Measurements from ENCODE around the gene LGALS9.

The LGALS9 gene

DNA sequence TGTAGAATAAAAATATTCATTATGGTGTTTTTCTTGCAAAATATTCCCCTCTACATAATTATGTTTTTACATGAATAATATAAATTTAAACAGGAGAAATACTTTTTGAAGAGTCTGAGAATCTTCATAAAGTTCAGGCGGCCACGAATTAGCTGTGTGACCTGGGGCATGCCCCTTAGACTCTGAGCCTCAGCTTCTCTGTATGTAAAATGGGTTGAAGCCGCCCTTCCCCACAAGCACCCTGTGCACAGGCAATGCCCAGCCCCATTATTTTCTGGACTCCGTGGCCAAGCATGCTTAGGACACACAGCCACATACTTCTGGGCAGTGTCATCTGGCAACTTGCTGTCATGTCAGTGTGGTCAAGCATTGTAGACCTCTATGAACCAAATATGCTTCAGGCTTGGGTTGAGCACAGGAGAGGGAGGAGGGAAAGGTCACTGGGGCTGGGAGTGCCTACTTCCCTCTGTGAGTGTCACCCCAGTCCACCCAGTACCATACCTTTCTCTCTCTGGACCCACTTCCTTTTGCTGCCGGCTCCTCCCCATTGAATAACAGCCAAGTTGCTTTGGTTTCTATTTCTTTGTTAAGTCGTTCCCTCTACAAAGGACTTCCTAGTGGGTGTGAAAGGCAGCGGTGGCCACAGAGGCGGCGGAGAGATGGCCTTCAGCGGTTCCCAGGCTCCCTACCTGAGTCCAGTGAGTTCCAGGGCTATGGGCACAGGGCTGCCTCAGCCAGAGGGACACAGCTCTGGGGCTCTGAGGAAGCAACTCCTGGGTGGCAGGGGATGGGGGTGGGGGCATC, at the start of gene LGALS9:
Gene LGALS9 (plus strand): TSS at position 582 of the 804 bp plus-strand sequence. CDS start 78 bp downstream, at position 660.
- DNase-seq (ENCODE audit: low spot score): peak; percentile 52

DNA sequence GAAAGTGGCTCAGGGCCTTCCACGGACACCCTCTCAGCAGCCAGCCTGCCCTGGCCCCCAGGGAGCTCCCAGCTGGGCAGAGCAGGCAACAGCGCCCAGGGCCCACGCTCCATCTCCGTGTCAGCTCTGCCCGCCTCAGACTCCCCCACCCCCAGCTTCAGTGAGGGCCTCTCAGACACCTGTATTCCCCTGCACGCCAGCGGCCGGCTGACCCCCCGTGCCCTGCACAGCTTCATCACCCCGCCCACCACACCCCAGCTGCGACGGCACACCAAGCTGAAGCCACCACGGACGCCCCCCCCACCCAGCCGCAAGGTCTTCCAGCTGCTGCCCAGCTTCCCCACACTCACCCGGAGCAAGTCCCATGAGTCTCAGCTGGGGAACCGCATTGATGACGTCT, 48.3 kb upstream of the LGALS9 start:
- DNase-seq (ENCODE audit: low spot score): no peak

DNA sequence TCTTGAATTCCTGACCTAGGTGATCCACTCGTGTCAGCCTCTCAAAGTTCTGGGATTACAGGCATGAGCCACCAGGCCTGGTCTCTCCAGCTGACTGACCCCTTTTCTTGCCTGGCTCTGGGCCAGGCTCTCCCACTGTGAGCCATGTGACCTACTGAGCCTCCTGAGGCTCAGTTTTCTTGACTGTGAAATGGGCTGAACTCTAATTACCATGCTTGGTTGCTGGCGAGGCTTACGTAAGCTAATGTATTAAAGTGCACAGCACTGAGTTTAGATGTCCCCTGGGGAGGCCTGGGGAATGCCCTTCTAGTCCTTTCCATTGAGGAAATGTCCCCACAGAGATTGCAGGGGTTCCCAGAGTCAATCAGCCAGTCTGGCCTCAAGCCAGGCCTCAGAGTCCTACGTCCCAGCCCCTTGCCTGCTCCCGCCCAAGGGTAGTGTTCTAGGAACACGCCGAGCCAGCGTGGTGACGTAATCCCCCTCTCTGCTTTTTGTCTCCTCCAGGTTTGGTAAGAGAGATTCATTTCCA, 45.8 kb upstream of the LGALS9 start:
- no peak for DNase-seq (ENCODE audit: low spot score)

DNA sequence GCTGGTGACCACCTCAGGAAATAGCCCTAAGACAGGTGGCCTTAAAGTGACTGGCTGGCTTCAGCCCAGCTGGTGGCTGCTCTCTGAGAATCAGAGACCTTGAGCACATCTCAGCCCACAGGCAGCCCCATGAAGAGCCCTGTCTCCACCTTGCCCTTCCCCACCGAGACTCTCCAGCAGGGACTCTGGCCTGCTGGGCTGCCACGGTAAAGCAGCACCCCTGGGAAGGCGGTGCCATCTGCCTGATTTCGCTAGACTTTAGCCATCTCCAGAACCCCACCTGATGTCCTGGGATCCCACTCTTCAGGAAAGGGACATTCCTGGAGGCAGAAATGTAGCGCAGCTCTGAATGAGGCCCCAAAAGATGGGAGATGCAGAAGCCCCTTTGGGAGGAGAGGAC, 45.2 kb upstream of the LGALS9 start:
- DNase-seq (ENCODE audit: low spot score): no peak

DNA sequence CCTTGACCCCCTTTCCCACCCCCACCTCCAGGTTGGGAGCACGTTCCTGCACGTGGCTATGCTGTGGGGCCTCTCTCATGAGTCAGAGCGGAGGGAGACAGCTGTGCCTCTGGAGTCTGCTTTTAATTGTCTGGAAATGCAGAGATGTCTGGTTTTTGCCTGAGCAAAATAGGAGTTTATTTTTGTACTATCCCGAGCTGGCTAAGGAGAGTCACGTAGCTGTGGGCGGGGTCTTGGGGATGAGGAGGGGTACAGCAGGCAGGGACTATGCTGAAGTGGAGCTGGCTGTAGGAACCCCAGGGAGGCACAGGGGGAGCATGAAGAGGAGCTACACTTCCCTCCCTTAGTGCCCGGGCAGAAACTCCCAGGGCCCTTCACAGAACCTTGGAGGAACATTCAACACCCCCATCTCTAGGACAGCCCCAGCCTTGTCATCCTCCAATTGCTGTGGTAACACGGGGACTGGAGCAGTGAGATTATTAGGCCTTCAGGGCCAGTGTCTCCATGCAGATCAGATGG, 44.7 kb upstream of the LGALS9 start:
- DNase-seq (ENCODE audit: low spot score): no peak

DNA sequence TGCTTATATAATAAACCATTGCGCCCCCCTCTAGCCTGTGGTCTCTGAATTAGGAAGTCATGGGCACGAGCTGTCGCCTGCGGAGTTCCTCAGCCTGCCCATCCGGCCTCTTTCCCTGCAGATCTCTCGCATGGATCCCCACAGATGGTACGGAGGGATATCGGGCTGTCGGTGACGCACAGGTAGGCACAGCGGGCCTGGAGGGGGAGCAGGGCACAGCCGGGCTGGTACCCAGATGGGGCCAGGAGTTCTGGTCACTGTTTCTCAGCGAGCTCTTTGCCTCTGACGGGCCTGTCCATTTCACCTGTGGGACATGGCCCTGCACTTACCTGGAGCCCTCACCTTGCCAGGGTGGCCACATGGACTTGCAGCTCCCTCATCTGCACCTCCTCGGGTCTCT, 42.6 kb upstream of the LGALS9 start:
- no peak for DNase-seq (ENCODE audit: low spot score)

DNA sequence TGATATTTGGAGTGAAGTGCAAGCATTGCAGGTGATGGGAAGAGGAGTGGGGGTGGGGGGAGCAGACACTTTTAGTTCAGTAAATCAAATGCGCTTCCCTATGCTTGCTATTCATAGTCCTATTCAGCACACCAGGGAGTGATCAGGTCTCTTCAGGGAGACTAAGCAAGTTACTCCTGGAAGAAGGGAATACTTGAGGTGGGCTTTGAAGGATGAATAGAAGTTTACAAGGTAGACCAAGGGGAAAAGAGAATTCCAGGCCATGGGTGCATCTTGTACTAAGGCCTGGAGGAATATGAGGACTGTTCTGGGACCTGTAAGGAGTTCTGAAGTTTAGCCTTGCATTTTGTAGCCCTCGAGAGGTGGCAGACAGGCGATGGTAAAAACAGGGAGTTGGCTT, 40.1 kb upstream of the LGALS9 start:
- no peak for DNase-seq (ENCODE audit: low spot score)

DNA sequence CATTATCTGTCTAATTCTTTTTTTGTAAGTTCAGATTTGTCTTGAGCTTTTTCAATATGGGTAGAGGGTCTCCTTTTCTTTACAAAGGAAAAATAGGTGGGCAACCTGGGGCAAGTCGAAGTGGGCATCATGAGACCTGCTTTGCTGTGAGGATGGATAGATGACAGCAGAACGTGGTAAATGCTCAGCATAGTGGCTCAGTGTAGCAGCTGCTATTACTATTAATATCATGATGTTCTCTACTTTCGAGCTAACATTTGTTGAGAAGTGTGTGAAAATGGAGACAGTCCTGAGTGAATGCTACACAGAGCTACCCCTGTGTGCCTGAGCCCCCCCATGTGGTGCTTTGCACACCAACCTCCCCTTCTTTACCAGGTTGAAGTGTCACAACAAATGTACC, 39.0 kb upstream of the LGALS9 start:
- no peak for DNase-seq (ENCODE audit: low spot score)

DNA sequence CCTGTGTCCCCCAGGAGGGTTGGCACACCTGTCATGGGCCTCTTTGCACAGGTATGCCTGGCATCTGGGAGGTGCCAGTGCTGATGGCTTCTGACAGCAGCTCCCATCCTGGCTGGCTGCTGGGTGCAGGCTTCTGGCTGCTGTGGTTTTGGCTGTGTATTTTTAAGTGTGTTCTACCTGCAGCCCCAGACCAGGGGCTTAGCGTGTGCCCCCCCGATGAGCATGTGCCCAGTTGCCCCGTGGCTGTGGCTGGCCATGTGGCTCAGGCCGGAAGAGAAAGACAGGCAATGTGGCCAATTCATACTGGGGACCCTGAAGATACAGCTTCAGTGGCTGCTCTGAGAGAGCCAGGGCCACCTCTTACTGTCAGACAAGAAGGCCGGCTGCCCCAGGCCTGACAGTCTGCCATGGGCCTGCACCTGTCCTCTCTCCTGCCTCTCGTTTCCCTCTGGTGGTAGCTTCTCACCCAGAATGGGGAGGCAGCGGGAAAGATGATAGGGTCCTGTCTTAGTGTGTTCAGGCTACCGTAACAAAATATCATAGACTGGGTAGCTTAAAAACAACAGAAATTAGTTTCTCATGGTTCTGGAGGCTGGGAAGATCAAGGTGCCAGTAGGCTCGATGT, 37.6 kb upstream of the LGALS9 start:
- no peak for DNase-seq (ENCODE audit: low spot score)

DNA sequence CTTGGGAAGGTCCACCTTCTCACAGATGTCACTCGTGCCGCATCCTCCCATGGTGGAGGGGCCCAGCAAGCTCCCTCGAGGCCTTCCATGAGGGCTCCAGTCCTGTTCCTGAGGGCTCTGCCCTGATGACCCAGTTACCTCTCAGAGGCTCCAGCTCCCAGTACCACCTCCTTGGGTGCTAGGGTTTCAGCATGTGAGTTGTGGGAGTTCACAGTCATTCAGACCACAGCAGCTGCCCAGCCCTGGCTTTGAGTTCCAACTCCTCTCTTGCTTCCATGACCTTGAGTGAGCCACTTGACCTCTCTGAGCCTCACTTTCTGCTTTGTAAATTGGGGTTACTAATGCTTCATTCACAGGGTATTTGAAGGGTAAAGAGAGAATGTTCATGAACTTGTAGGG, 37.1 kb upstream of the LGALS9 start:
- DNase-seq (ENCODE audit: low spot score): no peak

DNA sequence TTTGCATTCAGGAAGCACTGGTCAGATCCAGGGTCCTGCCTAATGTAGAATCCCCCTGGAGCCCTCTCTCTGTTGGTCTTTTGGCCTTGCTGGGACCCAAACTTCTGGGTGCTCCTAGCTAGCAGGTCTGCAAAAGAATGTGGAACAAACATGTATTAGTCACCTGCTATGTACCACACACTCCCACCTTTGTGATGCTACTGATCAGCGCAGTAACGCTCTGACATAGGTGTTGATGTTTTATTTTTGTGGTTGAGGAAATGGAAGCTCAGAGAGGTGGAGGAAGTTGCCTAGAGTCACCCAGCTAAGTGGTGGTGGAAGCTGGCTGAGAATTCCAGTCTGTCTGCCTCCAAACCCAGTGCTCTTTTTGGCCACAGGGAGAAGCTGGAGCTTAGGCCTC, 35.8 kb upstream of the LGALS9 start:
- no peak for DNase-seq (ENCODE audit: low spot score)

DNA sequence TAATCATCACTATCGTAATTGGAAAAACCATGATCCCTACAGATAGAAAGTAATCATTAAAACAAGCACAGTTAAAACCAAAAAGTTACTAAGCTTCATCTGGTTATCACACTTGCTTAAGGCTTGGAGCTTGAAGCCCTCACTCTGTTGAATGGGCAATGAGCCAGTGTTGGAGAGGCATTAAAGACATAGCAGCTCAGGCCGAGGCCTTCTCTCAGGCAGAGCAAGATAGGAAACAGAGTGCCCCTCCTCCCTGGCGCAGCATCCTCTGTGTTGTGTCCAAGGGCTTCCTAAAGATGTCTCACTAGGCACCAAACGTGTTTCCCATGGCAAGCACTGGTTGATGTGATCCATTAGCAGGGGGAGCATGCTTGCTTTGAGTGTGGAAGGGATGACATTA, 34.9 kb upstream of the LGALS9 start:
- DNase-seq (ENCODE audit: low spot score): no peak

DNA sequence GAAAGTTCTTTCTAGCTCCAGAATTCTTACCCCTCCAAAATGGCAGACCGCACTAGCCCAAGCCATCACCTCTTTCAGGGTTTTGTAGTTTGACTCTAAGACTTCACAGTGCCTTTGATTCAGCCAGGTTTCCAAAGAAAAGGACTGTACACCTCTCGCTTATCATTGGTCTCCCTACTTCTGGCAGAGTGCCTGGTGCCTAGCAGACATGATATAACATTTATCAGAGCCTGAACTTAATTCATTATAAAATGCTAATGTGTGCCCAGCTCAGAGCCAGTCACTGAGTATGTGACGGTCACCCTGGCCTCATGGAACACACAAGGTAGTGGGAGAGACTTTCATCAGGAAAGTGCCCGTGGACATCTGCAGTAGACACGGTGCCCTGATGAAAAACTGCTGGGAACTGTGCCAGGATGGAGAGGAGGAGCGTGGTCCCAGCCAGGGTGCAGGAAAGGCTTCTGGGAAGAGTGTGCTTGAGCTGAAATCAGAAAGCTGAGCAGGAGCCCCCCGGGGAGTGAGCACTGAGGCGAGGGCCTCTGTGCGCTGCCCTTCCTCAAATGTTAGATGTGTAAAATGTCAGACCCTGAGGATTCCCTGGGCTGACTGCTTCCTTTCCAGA, 34.3 kb upstream of the LGALS9 start:
- DNase-seq (ENCODE audit: low spot score): no peak

DNA sequence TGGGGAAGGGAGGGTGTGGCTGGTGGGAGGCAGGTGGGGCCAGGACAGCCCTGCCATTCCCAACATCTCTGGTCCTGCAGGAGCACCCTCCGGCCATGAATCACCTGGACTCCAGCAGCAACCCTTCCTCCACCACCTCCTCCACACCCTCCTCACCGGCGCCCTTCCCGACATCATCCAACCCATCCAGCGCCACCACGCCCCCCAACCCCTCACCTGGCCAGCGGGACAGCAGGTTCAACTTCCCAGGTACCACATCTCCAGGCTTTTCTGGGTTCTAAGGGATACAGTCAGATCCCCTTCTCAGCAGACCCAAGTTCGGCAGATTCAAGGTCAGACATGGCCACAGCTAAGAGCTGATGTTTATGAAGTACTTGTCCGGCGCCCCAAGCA, 33.8 kb upstream of the LGALS9 start:
- no peak for DNase-seq (ENCODE audit: low spot score)

DNA sequence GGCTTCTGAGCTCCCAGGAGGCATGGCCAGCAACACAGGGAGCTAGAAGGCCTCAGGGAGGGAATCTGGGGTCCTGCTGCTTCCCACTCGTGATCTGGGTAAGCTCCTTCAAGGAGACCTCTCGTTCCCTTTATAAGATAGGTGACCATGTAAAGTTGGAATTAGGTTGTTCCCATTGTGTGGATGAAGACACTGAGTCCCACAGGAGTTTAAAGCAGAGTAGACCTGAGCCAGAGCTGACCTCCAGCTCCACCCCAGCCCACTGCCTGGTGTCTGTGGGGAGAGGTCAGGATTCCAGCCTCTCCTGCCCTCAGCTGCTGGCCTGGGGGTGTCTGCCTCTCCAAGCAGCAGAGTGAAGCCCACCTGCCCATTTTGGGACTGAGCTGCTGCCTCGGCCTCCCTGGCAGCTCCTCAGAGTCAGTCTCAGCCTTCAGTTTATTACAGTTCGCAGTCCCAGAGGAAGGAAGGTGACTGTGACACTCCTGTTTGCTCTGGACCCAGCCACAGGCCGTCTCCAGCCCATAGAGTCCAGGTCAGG, 33.1 kb upstream of the LGALS9 start:
- DNase-seq (ENCODE audit: low spot score): no peak

DNA sequence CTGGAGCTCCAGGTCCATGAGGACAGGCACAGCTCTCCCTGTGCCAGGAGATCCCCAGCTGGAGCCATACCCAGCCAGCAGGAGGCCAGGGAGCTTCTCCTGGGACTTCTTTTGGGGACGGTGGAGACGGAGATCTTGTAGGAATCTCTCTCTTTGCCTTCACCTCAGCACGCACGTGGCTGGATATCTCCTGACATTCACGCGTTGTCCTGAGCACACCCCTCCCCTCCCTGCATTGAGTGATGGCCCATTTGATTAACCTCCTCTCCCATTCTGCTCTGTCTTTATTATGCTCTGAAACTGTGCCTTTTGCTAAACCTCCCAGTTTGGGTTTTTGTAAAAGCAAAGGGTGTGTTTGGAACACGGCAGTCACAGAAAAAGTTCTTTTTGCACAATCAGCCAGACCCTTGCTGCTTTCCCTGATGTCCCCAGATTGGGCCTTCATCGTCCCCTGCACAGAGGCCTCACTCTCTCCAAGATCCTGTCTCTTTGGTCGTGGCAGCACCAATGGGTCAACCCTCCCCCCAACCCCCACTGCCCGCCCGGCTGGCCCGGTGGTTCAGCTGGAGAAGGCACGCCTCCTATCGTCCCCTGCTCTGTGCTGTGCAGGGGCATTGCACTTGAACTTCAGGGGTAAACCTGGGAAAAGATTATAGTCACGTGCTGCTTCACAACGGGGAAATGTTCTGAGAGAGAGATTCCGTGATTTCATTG, 32.5 kb upstream of the LGALS9 start:
- DNase-seq (ENCODE audit: low spot score): no peak

DNA sequence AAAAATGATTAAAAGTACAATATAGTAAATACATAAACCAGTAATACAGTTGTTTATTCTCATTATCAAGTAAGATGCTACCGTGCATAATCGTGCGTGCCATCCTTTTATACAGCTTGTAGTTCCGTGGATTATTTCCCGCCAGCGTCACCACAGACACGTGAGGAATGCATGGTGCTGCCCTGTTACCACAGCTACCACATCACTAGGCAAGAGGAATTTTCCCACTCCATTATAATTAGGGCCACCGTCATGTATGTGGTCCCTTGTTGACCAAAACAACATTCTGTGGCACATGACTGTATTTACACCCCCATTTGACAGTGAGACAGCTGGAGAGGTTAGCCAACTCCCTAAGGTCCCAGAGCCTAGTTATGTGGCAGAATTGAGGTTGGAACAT, 30.5 kb upstream of the LGALS9 start:
- no peak for DNase-seq (ENCODE audit: low spot score)

DNA sequence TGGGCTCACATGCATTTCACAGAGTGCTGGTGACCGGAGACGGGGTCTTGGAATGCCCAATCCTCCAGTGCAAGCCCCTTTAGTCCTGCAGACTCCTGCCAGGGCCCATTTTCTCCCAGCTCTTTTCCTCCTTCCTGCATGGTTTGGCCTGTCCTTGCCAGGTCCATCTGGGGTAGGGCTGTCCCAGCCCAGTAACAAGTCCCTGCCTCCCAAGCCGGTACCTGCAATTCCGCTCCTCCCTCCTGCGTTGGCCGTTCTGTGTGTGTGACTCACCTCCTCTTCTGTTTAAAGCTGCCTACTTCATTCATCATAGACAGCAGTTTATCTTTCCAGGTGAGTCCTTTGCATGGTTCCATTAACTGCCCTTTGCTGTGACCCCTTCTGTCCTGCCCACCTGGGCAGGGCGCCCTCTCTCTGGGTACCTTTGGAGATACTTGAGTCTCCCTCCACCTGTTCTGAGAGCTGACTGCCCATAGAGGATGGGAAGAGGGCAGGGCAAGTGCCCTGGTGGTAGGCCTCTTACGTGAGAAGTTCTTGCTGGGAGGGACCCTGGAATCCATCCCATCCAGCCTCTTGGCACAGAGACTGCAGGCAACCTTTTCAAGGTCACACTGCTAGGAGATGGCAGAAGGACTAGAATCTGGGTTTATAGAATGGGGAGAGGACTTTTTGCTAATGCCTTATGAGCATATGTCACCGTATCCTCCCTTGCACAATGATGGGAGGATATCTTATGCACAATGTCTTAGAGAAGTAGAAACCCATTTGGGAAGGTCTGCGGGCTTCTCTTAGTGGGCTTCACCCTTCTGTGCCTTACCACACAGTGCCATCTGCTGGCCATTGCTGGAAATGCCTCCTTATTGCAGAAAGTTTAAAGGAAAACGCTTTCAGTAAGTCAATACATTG, 29.7 kb upstream of the LGALS9 start:
- DNase-seq (ENCODE audit: low spot score): peak; percentile 84

DNA sequence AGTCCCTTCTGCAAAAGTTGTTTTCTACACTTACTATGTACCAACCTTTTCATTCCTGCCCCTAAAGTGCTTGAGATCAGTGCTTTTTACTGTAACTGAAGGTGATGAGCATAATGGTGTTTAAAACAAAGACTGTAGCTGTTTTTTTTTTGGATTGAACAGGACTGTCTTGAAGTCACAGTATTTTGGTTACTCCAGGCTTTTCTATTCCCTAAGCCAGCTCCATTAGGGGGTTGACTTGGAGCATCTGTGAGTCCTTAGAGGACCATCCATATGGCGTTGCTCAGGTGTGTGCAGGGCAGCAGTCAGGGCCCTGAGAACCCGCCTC, 29.0 kb upstream of the LGALS9 start:
- DNase-seq (ENCODE audit: low spot score): no peak

DNA sequence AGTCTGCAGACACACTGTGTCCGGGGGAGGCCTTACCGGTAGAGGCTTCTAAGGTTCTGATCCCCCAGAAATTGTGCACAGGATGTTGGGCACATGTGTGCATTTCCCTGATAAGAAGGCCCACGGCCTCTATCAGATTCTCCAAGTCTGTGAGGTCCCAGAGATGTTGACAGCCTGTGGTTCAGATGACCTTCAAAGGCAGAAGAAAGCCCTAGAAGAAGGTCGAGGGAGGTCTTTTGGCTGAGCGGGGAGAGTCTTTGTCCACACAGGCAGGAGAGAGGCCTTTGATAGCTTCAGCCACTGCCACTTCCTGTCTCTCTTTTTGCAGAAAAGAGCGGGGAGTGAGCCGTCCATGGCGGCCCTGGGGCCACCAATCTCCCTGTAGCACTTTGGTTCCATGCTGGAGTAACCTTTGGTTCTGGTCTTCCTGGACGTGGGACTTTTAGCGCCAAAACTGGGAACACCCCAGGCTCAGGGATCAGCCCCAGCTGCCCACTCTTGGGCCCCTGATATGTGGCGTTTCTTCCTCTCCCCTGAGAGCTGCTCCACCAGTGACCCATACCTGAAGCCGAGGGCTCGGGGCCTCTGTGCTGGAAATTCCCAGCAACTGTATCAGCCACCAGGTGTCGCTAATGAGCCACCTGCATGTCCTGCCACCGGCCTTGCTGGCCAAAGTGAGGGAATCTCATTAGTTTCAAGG, 28.1 kb upstream of the LGALS9 start:
- peak; percentile 71 for DNase-seq (ENCODE audit: low spot score)

DNA sequence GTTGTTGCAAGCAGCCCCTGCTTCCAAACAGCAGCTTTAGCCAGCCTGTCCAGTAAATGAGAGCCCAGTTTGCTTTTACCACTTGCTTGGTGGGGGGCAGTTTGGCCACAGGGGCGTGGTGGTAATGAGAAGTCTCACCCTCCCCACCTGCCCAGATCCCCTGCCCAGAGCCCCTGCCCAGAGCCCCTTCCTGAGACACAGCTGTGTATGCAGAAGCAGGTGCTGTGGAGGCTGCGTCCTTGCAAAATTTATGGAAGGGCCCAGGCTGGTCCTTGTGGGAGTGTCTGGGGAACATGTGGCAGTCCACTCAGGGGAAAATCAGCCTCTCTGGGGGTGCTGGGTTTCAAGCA, 27.6 kb upstream of the LGALS9 start:
- DNase-seq (ENCODE audit: low spot score): no peak

All from CD4-positive, alpha-beta T cell treated with Interleukin-15 for 4 hours (primary cell).